Natural killer cell (primary cell): ENCODE measurements around the gene TRIM3. TPM values are rescaled to one million over a fixed set of nuclear protein-coding genes. Genes with fewer than 3 reads are reported as not detected.

Experiments
- ATAC-seq, 3 donors: fragments of 150-1000 bp in 2 of 3; fragments of 200-7000 bp in 1 of 3; cut with Tn5 transposase; 1 replicate in 1 of 3; 2 replicates in 2 of 3; pipeline ENCODE4 v1.10.0; 2021; ENCODE audit warnings: mild to moderate bottlenecking in 2 of 3, moderate library complexity in 2 of 3
- DNase-seq, 2 donors: peaks; one replicate each; pipeline versions ENCODE4 v3.0.0 to v3.0.0-alpha.2; 2013 to 2021; ENCODE audit warnings: mixed read lengths in 1 of 2
- H3K27ac ChIP-seq: one replicate; pipeline ENCODE4 v1.5.1; 2013; ENCODE audit warnings: mild to moderate bottlenecking, low read length
- H3K27me3 ChIP-seq: one replicate; pipeline ENCODE4 v1.6.1; 2013; ENCODE audit warnings: low read length; ENCODE audit not compliant: control insufficient read depth, insufficient read depth
- H3K36me3 ChIP-seq: one replicate; pipeline ENCODE4 v1.6.1; 2013; ENCODE audit warnings: low read length; ENCODE audit not compliant: control insufficient read depth, insufficient read depth
- H3K4me1 ChIP-seq: one replicate; pipeline ENCODE4 v1.6.1; 2013; ENCODE audit warnings: low read length; ENCODE audit not compliant: control insufficient read depth, insufficient read depth
- H3K4me3 ChIP-seq: one replicate; pipeline ENCODE4 v1.5.1; 2013; ENCODE audit warnings: low read length
- H3K9me3 ChIP-seq: one replicate; pipeline ENCODE4 v1.6.1; 2013; ENCODE audit warnings: low read length; ENCODE audit not compliant: control insufficient read depth, insufficient read depth
- H3K27ac Mint-ChIP-seq, 2 donors: one replicate each; pipeline ENCODE4 v1.8.0; 2022; ENCODE audit warnings: mild to moderate bottlenecking in 2 of 2, mixed read lengths in 2 of 2, moderate library complexity in 1 of 2
- H3K27me3 Mint-ChIP-seq, 2 donors: one replicate each; pipeline ENCODE4 v1.8.0; 2022; ENCODE audit warnings: low read depth in 2 of 2, mixed read lengths in 2 of 2
- H3K36me3 Mint-ChIP-seq: one replicate; pipeline ENCODE4 v1.8.0; 2022; ENCODE audit warnings: mixed read lengths
- H3K4me1 Mint-ChIP-seq, 2 donors: one replicate each; pipeline ENCODE4 v1.8.0; 2022; ENCODE audit warnings: mixed read lengths in 2 of 2
- H3K4me3 Mint-ChIP-seq: one replicate; pipeline ENCODE4 v1.8.0; 2022; ENCODE audit warnings: mild to moderate bottlenecking, moderate library complexity, mixed read lengths
- H3K9me3 Mint-ChIP-seq, 2 donors: one replicate each; pipeline ENCODE4 v1.8.0; 2022; ENCODE audit warnings: mixed read lengths in 2 of 2
- WGBS: methylation state at CpG from one replicate; pipeline ENCODE4 v1.1.7; 2013; ENCODE audit warnings: missing lambda C conversion rate; ENCODE audit not compliant: insufficient coverage; 5-methylcytosine and 5-hydroxymethylcytosine counted together
- intact Hi-C: fragments of 100-400 bp; cut with micrococcal nuclease; formaldehyde crosslinking; loops from one replicate; pipeline ENCODE4 v1.14.2; 2022
- total RNA-seq, 4 donors: library from RNA; stranded (reverse); fragments of 120-200 nt in 1 of 4; gene quantifications; one replicate each; pipeline versions ENCODE4 v1.2.3 to v1.2.4, GENCODE V29; 2013 to 2022
- TF ChIP-seq, protein P1 (sequence below): fragments of 200-600 bp; IDR thresholded peaks from one replicate; pipeline ENCODE4 v1.8.0; 2022; ENCODE audit warnings: antibody characterized with exemption

The TRIM3 gene
- total RNA-seq, 3 donors from 2014 or later (not counting 1 experiment from before 2014, with no cell fraction given), result 26.4 to 30.9 (median 26.5) TPM

- DNase-seq (no peak), ATAC-seq (no peak)
- WGBS, result 52% methylated on average over 5 of the region's 5 CpGs
- Mint-ChIP-seq H3K27ac (no peak overlapping the region), H3K4me1 (no peaks in the 10 kb centered on the region), H3K4me3 (no peak overlapping the region), H3K36me3 (no peaks in the 10 kb centered on the region), H3K9me3 (no peaks in the 10 kb centered on the region), H3K27me3 (no peaks in the 10 kb centered on the region)
- Histone ChIP-seq H3K9me3 (no peaks in the 10 kb centered on the region), H3K27ac (no peak overlapping the region), H3K4me1 (peaks cover 17% of the 10 kb centered on the region), H3K27me3 (no peaks in the 10 kb centered on the region), H3K36me3 (no peaks in the 10 kb centered on the region), H3K4me3 (no peak overlapping the region)
- TF ChIP-seq, protein P1, sequence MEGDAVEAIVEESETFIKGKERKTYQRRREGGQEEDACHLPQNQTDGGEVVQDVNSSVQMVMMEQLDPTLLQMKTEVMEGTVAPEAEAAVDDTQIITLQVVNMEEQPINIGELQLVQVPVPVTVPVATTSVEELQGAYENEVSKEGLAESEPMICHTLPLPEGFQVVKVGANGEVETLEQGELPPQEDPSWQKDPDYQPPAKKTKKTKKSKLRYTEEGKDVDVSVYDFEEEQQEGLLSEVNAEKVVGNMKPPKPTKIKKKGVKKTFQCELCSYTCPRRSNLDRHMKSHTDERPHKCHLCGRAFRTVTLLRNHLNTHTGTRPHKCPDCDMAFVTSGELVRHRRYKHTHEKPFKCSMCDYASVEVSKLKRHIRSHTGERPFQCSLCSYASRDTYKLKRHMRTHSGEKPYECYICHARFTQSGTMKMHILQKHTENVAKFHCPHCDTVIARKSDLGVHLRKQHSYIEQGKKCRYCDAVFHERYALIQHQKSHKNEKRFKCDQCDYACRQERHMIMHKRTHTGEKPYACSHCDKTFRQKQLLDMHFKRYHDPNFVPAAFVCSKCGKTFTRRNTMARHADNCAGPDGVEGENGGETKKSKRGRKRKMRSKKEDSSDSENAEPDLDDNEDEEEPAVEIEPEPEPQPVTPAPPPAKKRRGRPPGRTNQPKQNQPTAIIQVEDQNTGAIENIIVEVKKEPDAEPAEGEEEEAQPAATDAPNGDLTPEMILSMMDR, result no peak
- intact Hi-C loops, result no loop called here
Observed at GRCh38 chr11:6433998-6434660, 39.6 kb downstream of the TRIM3 start.

- 87% methylated on average over 3 of the region's 3 CpGs for WGBS
- H3K36me3 Mint-ChIP-seq, result no peaks in the 10 kb centered on the region
Observed at GRCh38 chr11:6431861-6432260, 41.9 kb downstream of the TRIM3 start.

DNA sequence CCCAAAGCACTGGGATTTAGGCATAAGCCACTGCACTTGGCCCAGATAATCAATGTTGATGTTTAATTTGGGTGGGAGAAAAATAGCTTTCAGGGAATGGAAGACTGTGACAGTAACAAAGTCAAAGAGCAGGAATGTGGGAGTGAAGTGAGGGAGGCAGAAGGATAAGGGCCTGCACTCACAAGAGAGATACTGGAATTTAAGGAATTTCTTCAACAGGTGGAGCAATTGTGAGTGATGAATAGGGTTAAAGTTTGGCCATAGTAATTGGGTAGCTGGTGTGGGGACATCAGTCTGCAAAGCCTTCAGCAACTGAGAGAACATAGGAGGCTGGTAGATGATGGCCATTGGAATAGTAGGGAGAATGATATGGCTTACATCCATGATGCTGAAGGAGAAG lies 46.2 kb downstream of the TRIM3 start:
- H3K4me1 Mint-ChIP-seq, result no peaks in the 10 kb centered on the region
- no peaks in the 10 kb centered on the region for H3K4me1 ChIP-seq
- DNase-seq (no peak), ATAC-seq (no peak)
- no peaks in the 10 kb centered on the region for H3K36me3 ChIP-seq
- no peaks in the 10 kb centered on the region for H3K9me3 ChIP-seq
- intact Hi-C loops, result no loop called here
- H3K27me3 ChIP-seq, result peaks cover 3% of the 10 kb centered on the region
- no peak overlapping the region for H3K4me3 Mint-ChIP-seq
- H3K9me3 Mint-ChIP-seq, result no peaks in the 10 kb centered on the region
- no peak overlapping the region for H3K4me3 ChIP-seq
- no peaks in the 10 kb centered on the region for H3K36me3 Mint-ChIP-seq
- H3K27me3 Mint-ChIP-seq, result peaks cover 17 to 27% of the 10 kb centered on the region in 2 donors
- TF ChIP-seq, protein P1, result no peak
- no peak overlapping the region for H3K27ac ChIP-seq
- no peak overlapping the region for H3K27ac Mint-ChIP-seq

More at GRCh38 chr11:6431861-6432260, 41.9 kb downstream of the TRIM3 start:
- no peak overlapping the region for H3K4me3 ChIP-seq
- H3K9me3 ChIP-seq, result no peaks in the 10 kb centered on the region
- H3K27me3 ChIP-seq, result no peaks in the 10 kb centered on the region
- peaks cover 0 to 3% of the 10 kb centered on the region in 2 donors for H3K27me3 Mint-ChIP-seq
- no peak for DNase-seq
- H3K27ac ChIP-seq, result no peak overlapping the region
- ATAC-seq, result no peak
- H3K27ac Mint-ChIP-seq, result no peak overlapping the region
- no peaks in the 10 kb centered on the region for H3K9me3 Mint-ChIP-seq
- TF ChIP-seq, protein P1, result no peak
- intact Hi-C loops, result no loop called here
- H3K4me1 ChIP-seq, result no peaks in the 10 kb centered on the region
- no peak overlapping the region for H3K4me3 Mint-ChIP-seq
- no peaks in the 10 kb centered on the region for H3K4me1 Mint-ChIP-seq
- no peaks in the 10 kb centered on the region for H3K36me3 ChIP-seq

- H3K4me1 ChIP-seq, result peaks cover 17% of the 10 kb centered on the region
- Mint-ChIP-seq H3K4me3 (peak overlapping the region; percentile 64), H3K27ac (no peak overlapping the region), H3K4me1 (peaks cover 5% of the 10 kb centered on the region in 2 donors), H3K9me3 (no peaks in the 10 kb centered on the region), H3K27me3 (peaks cover 22 to 42% of the 10 kb centered on the region in 2 donors), H3K36me3 (no peaks in the 10 kb centered on the region)
- no peaks in the 10 kb centered on the region for H3K9me3 ChIP-seq
- TF ChIP-seq, protein P1, result no peak
- intact Hi-C loops, result no loop called here
- 94% methylated on average over 3 of the region's 3 CpGs for WGBS
- peaks cover 3% of the 10 kb centered on the region for H3K27me3 ChIP-seq
- H3K36me3 ChIP-seq, result no peaks in the 10 kb centered on the region
- H3K27ac ChIP-seq, result no peak overlapping the region
- ATAC-seq, result no peak
- DNase-seq, result no peak
- no peak overlapping the region for H3K4me3 ChIP-seq
Observed at GRCh38 chr11:6420677-6421076, 53.1 kb downstream of the TRIM3 start.
